Measurements from ENCODE around the gene CXXC5. TPM values are rescaled to one million over a fixed set of nuclear protein-coding genes. Genes with fewer than 3 reads are reported as not detected.
A peak's percentile ranks its signal among the peaks of the same experiment; 100 is the strongest.

Gene CXXC5
- total and polyA plus RNA-seq, 2 of the 4 experiments (the other 2 are of a cell fraction): 24.9 to 35.7 TPM

DNA sequence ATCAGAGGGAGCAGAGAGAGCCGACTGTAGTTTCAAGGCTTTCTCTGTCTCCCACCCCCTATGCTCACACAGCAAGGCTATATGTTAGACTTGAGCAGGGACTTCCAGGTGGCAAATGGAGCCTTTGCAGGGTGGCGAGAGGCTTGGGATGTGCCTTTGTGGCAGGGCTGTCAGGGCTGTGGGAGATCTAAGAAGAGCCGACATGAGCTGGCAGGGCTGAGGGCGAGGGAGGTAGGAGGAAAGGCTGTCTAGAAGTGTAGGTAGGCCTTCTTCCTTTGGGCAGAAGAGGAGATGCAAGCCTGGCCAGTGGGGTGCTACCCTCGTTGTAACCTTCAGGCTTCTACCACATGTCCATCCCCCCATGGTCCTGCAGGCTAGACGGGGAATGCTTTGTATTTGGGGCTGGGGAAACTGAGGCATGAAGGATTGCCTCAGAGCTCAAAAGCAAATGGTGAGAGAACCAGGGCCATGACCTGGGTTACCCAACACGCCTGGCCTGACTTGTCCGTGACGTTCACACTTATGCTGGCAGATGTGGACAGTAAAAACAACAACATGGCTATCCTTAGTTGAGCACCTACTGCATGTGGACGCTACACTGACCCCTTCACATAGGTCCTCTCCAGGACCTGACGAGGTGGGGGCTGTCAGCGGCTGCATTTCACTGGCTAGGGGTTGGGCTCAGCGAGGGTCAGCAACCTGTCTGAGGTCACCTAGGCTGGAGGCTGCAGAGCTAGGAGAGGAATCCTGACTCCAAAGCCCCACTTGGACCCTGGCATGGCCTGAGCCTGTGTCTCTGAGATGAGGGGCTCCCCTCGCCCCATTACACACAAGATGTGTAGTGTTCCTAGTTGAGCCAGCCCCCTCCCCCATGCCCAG is 15.3 kb downstream of the CXXC5 start:
- intact Hi-C loops (cut with micrococcal nuclease): no loop called here
- in situ Hi-C loops (cut with MboI; ENCODE audit: low sequenced_read_pairs): no loop called here
- no peak overlapping the region for H3K14ac ChIP-seq (replicated peaks; ENCODE audit: low read depth, low read length)
- H3K9me1 ChIP-seq (ENCODE audit: insufficient read depth, low read length): peaks cover 28% of the 10 kb centered on the region
- H4K5ac ChIP-seq (ENCODE audit: low read depth, low read length): no peak overlapping the region
- POLR2A ChIA-PET (ENCODE audit: unreplicated experiment): no interaction called here
- no peak overlapping the region for H2BK5ac ChIP-seq (ENCODE audit: low read depth, low read length, poor library complexity, severe bottlenecking)
- peak overlapping the region; percentile 82 for H2AK5ac ChIP-seq (ENCODE audit: low read depth, low read length)
- peak overlapping the region; percentile 47 for H2BK20ac ChIP-seq (ENCODE audit: low read depth, low read length)
- H3K56ac ChIP-seq (ENCODE audit: extremely low read depth, insufficient read depth, low read length): no peak overlapping the region
- H2AFZ ChIP-seq (replicated peaks; ENCODE audit: low read length, poor library complexity): no peak overlapping the region
- peaks cover 40% of the 10 kb centered on the region for H3K4me1 ChIP-seq (ENCODE audit: control insufficient read depth, insufficient read depth, low read length)
- H3K23ac ChIP-seq (ENCODE audit: low read depth, low read length): no peak overlapping the region; the same call in 1 of the 2 replicates
- CTCF ChIA-PET: no interaction called here
- H3K79me1 ChIP-seq (ENCODE audit: low read depth in 1 of 2, low read length in 2 of 2): peaks cover 38 to 91% of the 10 kb centered on the region in 2 experiments
- WGBS, 2 experiments (ENCODE audit: extremely low coverage in 2 of 2, insufficient read length in 1 of 2): 93% methylated on average over 7 of the region's 14 CpGs; no CpG with 5 or more reads in 1 of the 2 experiments
- no peak for ATAC-seq (ENCODE audit: low read depth)
- H3K36me3 ChIP-seq (ENCODE audit: control insufficient read depth, insufficient read depth, low read length): no peaks in the 10 kb centered on the region
- H4K20me1 ChIP-seq (ENCODE audit: insufficient read depth, low read length): peaks cover 8% of the 10 kb centered on the region; the same call in 1 of the 2 replicates
- no peak overlapping the region for H3K4me3 ChIP-seq (ENCODE audit: insufficient read depth, low read depth, low read length)
- H2BK15ac ChIP-seq (ENCODE audit: low read depth, low read length): 0 out of 3 replicates have a peak overlapping the region, but pooled peaks have one; percentile 50
- TF ChIP-seq RCOR1 (IDR thresholded peaks at IDR 0.05; ENCODE audit: insufficient replicate concordance, low read length) (no peak), CTCF (conservative IDR thresholded peaks at IDR 0.05; ENCODE audit: low read depth, low read length) (no peak), CHD1 (IDR thresholded peaks at IDR 0.05; ENCODE audit: low read depth, low read length) (no peak), MAFK (IDR thresholded peaks at IDR 0.05; ENCODE audit: low read depth, low read length) (no peak), RFX5 (IDR thresholded peaks at IDR 0.05; ENCODE audit: low read depth, low read length) (no peak), FOS (IDR thresholded peaks at IDR 0.05; ENCODE audit: low read depth, low read length) (no peak), MXI1 (IDR thresholded peaks at IDR 0.05; ENCODE audit: borderline replicate concordance, low read depth, low read length) (no peak), RAD21 (IDR thresholded peaks at IDR 0.05; ENCODE audit: low read length) (no peak), CEBPB (IDR thresholded peaks at IDR 0.05; ENCODE audit: low read depth, low read length) (no peak), NFE2L2 (IDR thresholded peaks at IDR 0.05; ENCODE audit: low read depth, low read length) (no peak), POLR2A (IDR thresholded peaks at IDR 0.05; ENCODE audit: low read depth, low read length) (no peak), BHLHE40 (IDR thresholded peaks at IDR 0.05; ENCODE audit: low read depth, low read length) (no peak)
- TF ChIP-seq, protein P1, sequence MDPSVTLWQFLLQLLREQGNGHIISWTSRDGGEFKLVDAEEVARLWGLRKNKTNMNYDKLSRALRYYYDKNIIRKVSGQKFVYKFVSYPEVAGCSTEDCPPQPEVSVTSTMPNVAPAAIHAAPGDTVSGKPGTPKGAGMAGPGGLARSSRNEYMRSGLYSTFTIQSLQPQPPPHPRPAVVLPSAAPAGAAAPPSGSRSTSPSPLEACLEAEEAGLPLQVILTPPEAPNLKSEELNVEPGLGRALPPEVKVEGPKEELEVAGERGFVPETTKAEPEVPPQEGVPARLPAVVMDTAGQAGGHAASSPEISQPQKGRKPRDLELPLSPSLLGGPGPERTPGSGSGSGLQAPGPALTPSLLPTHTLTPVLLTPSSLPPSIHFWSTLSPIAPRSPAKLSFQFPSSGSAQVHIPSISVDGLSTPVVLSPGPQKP (IDR thresholded peaks at IDR 0.05; ENCODE audit: borderline replicate concordance, low read depth, low read length): no peak
- TF ChIP-seq, protein P2, sequence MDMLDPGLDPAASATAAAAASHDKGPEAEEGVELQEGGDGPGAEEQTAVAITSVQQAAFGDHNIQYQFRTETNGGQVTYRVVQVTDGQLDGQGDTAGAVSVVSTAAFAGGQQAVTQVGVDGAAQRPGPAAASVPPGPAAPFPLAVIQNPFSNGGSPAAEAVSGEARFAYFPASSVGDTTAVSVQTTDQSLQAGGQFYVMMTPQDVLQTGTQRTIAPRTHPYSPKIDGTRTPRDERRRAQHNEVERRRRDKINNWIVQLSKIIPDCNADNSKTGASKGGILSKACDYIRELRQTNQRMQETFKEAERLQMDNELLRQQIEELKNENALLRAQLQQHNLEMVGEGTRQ (IDR thresholded peaks at IDR 0.05; ENCODE audit: low read depth, low read length): no peak
- H3K4ac ChIP-seq (ENCODE audit: low read depth, low read length): peak overlapping the region; percentile 16; the same call in 1 of the 2 replicates
- H3K18ac ChIP-seq (ENCODE audit: low read depth, low read length): no peak overlapping the region
- 0 out of 2 replicates have a peak overlapping the region, but pooled peaks have one; percentile 26 for H2BK120ac ChIP-seq (ENCODE audit: low read depth, low read length)
- peak overlapping the region; percentile 5 for H2AK9ac ChIP-seq (replicated peaks; ENCODE audit: low read depth, low read length, poor library complexity)
- DNase-seq: no peak
- dilution Hi-C loops (cut with HindIII; ENCODE audit: low sequenced_read_pairs, unreplicated experiment): no loop called here
- H3K4me2 ChIP-seq (ENCODE audit: low read depth, low read length): no peak overlapping the region
- H4K91ac ChIP-seq (ENCODE audit: insufficient read depth, low read depth, low read length): peak overlapping the region; percentile 22; the same call in 1 of the 2 replicates
- no peak overlapping the region for H3K27ac ChIP-seq (ENCODE audit: insufficient read depth, low read length)
- H3K9me3 ChIP-seq (ENCODE audit: control insufficient read depth, insufficient read depth, low read length): no peaks in the 10 kb centered on the region
- no peak overlapping the region for H3K9ac ChIP-seq (ENCODE audit: low read depth, low read length)
- no peaks in the 10 kb centered on the region for H3K27me3 ChIP-seq (ENCODE audit: control insufficient read depth, insufficient read depth, low read length)
- H4K8ac ChIP-seq (ENCODE audit: low read depth in 2 of 2, low read length in 2 of 2): no peak overlapping the region
- BruUV-seq (replicated peaks): no TSS peak

All from IMR-90 (cell line).